Glomerular endothelial cell (primary cell): ENCODE measurements around the gene SYNDIG1. TPM values are rescaled to one million over a fixed set of nuclear protein-coding genes. Genes with fewer than 3 reads are reported as not detected.

ENCODE experiments used
- DNase-seq: peaks from one replicate; pipeline ENCODE4 v3.0.0-alpha.2; 2011; ENCODE audit warnings: low read depth, low spot score; ENCODE audit errors: extremely low read depth
- total RNA-seq: library from RNA; depleted of rRNA; stranded (reverse); fragments of >200 nt; gene quantifications from 2 replicates; pipeline ENCODE4 v1.2.3, GENCODE V29; 2015

SYNDIG1 gene
- not detected in 2 replicates for total RNA-seq

- DNase-seq, result no peak
Observed at GRCh38 chr20:24469116-24469893, at the start of gene SYNDIG1. Gene SYNDIG1 (plus strand): TSS chr20:24469629. CDS start chr20:24543098, 73,469 bp downstream.

DNA sequence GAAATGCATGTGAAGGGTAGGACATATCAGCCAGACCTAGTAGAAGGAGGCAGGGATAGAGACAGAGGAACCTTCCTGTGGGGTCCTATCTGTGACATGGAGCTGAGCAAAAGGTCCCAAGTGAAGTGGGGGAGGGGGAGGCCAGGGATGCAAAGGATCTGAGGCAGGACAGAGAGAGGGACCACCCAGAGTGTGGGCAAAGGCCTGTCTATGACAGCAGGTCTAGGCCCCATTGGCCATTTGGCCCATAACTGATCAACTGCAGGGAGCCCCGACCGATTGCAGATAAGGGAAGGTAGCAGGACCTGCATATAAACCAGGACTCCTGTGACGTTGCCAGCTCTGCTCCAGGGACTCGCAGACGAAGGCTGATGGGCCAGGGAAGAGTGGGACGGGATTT lies 49.6 kb upstream of the SYNDIG1 start:
- DNase-seq, result no peak

GRCh38 chr20:24420567-24420966 lies 48.9 kb upstream of the SYNDIG1 start:
- no peak for DNase-seq

DNA sequence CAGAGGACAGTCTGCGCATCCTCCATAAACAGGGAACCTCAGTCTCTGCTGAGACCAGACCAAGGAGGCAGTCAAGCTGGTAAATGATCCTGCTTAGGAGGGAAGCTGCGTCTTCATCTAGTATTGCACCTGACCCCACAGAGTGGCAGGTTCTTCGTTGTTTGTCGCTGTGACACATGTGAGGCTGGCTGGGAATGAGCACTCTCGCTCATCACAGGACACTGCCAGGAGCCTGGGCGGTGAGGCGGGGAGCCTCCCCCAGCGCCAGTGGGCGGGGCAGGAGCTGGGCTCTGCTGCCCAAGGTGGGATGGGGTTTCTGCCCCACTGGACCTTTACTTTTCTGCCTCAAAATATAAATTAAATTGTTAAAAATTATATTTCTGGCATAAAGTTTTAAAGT lies 48.4 kb upstream of the SYNDIG1 start:
- DNase-seq, result no peak

DNA sequence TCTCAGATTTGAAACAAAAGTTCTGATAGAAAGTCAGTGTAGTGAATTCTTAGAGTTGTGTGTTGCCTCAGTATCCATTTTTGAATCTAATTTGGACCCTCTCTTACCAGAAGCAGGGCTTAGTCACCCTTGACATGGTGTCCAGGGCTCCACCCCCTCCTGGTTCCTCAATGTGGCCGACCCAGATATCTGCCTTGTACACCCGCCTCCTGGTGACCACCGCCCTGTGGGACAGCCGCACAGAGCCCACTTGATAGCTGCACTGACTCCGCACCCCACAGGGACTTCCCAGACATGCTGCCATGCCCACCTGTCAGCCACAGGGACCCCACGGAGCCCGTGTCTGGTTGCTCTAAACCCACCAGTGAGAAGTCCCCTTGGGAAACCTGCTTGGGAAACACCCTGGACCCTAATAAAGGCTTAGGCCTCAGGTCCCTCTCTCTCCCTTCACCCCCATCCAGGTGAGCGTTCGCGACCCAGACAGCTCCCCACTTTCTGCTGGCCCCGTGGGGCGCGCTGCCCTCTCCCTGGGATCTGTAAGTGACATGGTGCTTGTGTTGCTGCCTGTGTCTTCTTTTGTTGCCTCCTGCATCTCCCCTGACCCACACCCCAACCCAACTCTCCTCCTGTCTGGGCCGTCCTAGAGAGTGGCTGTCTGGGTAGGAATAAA lies 47.2 kb upstream of the SYNDIG1 start:
- no peak for DNase-seq

- DNase-seq, result no peak
Observed at GRCh38 chr20:24423390-24424313, 45.8 kb upstream of the SYNDIG1 start.

GRCh38 chr20:24425523-24426135 lies 43.8 kb upstream of the SYNDIG1 start:
- no peak for DNase-seq

GRCh38 chr20:24431279-24432045 lies 38.0 kb upstream of the SYNDIG1 start:
- DNase-seq, result no peak

GRCh38 chr20:24432046-24432442 lies 37.4 kb upstream of the SYNDIG1 start:
- DNase-seq, result no peak

GRCh38 chr20:24436160-24436559 lies 33.3 kb upstream of the SYNDIG1 start:
- DNase-seq, result no peak

DNA sequence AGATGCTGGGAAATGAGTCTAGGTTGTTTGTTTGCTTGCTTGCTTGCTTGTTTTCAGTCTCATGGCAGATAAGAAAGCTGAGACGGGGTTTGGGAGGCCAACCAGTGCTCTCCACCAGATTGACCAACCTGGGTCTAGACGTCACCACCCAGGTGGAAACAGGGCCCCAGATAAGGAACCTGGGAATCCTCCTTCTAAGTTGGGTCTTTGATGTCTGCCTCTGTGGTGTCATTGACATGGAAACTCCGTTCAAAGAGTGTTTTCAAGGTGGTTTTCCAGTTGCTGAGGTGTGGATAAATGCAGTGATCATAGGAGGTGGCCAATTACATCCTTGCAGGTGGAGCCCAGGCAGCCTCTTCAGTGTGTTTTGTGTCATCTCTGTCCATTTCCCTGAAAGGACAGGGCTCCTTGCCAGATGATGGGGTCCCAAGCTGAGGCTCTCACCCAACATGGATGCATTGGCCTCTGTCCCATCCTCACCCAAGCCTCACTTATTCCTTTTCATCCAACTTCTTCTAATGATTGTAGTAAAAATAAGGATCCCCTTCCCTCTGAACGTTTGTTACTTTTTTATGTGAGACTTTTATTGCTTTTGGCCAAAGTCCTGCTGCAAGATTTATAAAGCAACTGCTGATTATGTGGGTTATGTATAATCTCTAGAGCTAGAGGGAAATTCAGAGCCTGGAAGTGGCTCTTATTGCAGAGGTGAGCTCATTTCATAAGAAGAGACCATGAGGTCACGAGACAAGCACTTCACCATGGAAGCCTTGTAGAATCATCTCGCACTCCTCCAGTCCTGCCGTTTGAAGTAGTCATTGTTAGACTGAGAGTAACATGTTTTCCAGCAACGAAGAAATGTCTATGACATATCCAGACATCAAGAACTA lies 32.0 kb upstream of the SYNDIG1 start:
- no peak for DNase-seq

GRCh38 chr20:24438331-24438730 lies 31.1 kb upstream of the SYNDIG1 start:
- no peak for DNase-seq

- DNase-seq, result no peak
Observed at GRCh38 chr20:24439737-24440387, 29.6 kb upstream of the SYNDIG1 start.

- no peak for DNase-seq
Observed at GRCh38 chr20:24441661-24442060, 27.8 kb upstream of the SYNDIG1 start.

DNA sequence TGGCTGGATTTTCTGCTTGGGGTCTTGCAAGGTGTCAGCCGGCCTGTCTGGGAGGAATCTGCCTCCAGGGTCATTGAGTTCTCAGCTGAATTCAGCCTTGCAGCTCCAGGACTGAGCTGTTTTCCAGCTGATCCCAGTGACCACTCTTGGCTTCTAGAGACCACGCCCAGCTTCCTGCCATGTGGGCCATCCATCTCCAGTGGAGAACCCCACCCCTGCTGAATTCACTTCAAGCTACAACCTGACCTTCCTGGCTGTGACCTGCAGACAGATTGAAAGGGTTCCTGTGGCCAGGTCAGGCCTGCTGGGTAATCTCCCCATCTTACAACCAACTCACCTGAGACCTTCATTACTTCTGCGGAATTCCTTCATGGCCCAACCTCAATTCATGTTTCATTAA lies 26.5 kb upstream of the SYNDIG1 start:
- DNase-seq, result no peak

DNA sequence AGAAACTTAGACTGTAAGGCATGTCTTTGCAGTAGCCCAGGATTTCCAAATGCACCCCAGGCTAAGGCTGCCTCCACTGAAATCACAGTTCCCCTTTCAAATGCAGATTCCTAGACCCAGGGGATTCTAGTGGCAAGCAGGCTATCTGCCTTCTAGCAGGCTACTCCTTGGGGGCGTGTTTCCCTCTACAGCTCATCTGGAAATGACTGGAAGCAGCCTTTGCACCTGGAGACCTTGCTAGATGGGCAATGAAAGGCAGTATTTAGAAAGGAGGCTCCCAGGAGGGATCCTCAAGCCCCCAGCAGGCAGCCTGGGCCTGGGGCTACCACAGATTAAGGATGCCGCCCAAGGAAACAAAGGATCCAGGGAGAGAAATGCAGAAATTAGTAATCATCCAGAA lies 26.0 kb upstream of the SYNDIG1 start:
- DNase-seq, result no peak

DNA sequence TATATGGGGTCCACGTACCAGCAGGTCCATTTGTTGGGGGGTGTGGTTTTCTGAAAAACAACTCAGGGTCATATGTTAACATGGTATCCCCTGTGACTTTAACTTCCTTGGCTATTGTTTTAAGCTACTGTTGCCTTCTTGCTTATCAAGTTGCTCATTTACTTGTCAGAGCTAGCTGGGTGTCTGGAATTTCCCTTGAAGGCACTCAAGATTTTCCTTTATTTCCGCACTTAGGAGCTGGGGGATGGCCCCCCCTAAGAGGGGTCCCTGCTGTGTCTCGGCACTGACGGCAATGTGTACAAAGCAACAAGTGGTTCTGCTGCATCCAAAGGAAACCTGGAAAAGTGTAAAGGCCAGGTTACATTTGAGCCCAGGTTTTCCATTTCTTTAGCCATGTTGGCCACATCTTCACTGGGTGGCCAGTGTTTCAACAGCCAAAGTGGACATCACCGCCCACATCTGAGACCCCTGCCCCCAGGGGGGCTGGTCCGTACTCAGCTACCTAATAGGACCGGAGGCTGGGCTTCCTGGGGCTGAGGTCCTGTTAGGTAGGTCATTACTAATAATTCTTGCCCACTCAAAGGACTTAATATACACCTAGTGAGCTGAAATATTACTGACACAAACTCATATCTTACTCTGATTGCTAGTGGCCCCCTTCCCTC lies 24.8 kb upstream of the SYNDIG1 start:
- DNase-seq, result no peak
